Skin of body (tissue), 3 donors: ENCODE results near the gene TICAM1. TPM values are rescaled to one million over a fixed set of nuclear protein-coding genes. Genes with fewer than 3 reads are reported as not detected.

ENCODE experiments used
- DNase-seq: peaks from one replicate; lab custom pipeline; 2025; lab: John Stamatoyannopoulos, UW
- small RNA-seq: library from RNA; depleted of rRNA; stranded (forward); fragments of <200 nt; gene quantifications from one replicate; pipeline ENCODE3, GENCODE V24; 2014; ENCODE audit warnings: low replicate concordance
- total RNA-seq: library from RNA; depleted of rRNA; stranded (reverse); fragments of >200 nt; gene quantifications from one replicate; pipeline ENCODE4 v1.2.3, GENCODE V29; 2014

The TICAM1 gene
- total RNA-seq, 1 donor from 2014 or later, result 3.6 TPM

DNA sequence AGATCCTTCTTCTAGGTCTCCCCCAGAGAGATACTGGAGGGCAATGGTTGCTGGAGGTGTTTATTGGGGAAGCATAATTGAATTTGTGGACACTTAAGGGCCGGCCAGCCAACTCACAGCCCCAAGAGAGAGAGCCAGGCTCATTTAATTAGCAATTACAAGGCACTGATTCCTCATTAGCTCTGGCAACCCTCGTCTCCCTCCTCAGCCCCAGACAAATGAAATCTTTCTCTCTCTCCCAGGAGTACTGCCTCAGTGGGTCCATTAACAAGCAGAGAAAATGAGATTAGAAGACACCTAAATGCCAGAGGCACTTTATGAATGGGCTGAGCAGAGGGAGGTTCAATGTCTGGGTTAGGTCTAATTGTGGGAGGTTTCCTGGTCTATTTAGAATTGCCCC is 58.9 kb downstream of the TICAM1 start:
- no peak for DNase-seq

DNA sequence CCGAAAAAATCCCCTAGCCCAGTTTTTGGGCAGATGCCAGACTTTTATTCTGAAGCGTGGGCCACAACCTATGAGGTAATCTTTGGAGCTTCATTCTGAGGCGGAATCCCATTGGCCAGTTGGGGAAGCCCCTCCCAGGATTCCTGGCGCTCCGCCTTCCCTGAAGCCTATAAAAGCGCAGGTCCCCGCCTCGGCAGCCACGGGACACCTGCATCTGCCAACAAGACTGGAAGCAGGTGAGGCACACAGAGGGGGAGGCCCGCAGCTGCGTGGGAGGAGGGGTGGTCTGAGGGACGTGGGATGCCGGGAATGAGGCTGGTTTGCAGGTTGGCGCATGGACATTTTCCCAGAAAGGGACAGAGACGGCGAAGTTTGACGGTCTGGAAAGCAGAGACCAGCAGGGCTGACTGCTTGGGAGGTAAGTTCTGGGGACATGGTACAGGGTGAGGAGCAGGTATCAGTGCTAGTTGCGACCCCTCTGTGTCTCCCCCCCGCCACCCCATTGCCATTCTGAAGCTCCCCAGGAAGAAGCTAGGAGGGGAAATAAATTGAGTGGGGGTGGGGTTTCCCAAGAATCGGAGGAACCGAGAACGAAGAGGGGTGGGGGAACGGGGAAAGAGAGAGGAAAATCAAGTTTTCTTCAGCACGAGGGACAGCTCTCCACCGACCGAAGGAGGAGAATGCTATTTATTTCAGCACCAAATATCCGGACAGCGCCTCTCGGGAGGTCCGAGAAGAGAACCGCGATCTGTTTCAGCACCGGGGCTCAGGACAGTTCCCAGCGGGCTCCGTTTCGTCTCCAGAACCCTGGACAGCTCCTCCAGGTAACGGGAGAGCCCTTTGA is 62.4 kb downstream of the TICAM1 start:
- peak; percentile 84 for DNase-seq

Small RNA genes within 50 kb of the gene (small RNA-seq; reads per million reads assigned to genes)
- gene MIR7-3, result not detected

Other genes starting within 250 kb of the TICAM1 start
- 5.0 TPM for gene TNFAIP8L1, start 192.2 kb downstream of the TICAM1 start, total RNA-seq
- gene MYDGF, start 161.4 kb downstream of the TICAM1 start, total RNA-seq, result 46.6 TPM
- 15.6 TPM for gene DPP9, start 107.9 kb downstream of the TICAM1 start, total RNA-seq
- 13.2 TPM for gene FEM1A, start 40.0 kb downstream of the TICAM1 start, total RNA-seq
- gene PLIN3, start 36.0 kb upstream of the TICAM1 start, total RNA-seq, result 47.3 TPM
- 0.10 TPM for gene ARRDC5, start 71.2 kb upstream of the TICAM1 start, total RNA-seq
- gene UHRF1, start 77.8 kb upstream of the TICAM1 start, total RNA-seq, result 14.5 TPM
- 23.4 TPM for gene KDM4B, start 137.4 kb upstream of the TICAM1 start, total RNA-seq